A549 (cell line): ENCODE data around the gene GRIK1. TPM values are rescaled to one million over a fixed set of nuclear protein-coding genes. Genes with fewer than 3 reads are reported as not detected.

Experiments
- ATAC-seq, 2 experiments: fragments of 200-7000 bp in 1 of 2; fragments of >200 bp in 1 of 2; cut with Nextera tagmentation in 1 of 2; cut with Tn5 transposase in 1 of 2; 3 replicates each; pipeline versions ENCODE4 v1.8.0 to v1.9.1; 2018 to 2020; ENCODE audit warnings: mild to moderate bottlenecking in 1 of 2, moderate library complexity in 1 of 2
- CTCF ChIA-PET: fragments of 300-600 bp; sonication (Branson Sonifier 250); formaldehyde crosslinking; extraction: SDS; loops from one replicate; lab custom pipeline; 2021; ENCODE audit warnings: antibody characterized with exemption, inconsistent platforms; lab: Yijun Ruan, JAX
- POLR2A ChIA-PET: fragments of 350-600 bp; formaldehyde crosslinking; extraction: SDS; loops from one replicate; lab custom pipeline; 2021; ENCODE audit warnings: antibody characterized with exemption, inconsistent platforms; lab: Yijun Ruan, JAX
- DNase-seq, 2 experiments: peaks; one replicate each; pipeline versions ENCODE4 v3.0.0 to v3.0.0-alpha.2; 2011 to 2016; ENCODE audit warnings: low read depth in 1 of 2, low spot score in 1 of 2
- FAIRE-seq: peaks from 2 replicates; lab custom pipeline; 2011; peaks lifted over from hg19 to GRCh38; lab: Jason Lieb, UNC
- H3K27ac ChIP-seq, 2 experiments: fragments of >200 bp; sonication (Bioruptor Twin); formaldehyde crosslinking; 3 replicates each; pipeline ENCODE4 v1.5.1; 2016 to 2017
- H3K4me1 ChIP-seq: fragments of >200 bp; sonication (Bioruptor Twin); formaldehyde crosslinking; 3 replicates; pipeline ENCODE4 v1.6.1; 2016
- H3K4me2 ChIP-seq: fragments of >200 bp; sonication (Bioruptor Twin); formaldehyde crosslinking; 3 replicates; pipeline ENCODE4 v1.6.1; 2016
- H3K4me3 ChIP-seq: fragments of >200 bp; sonication (Bioruptor Twin); formaldehyde crosslinking; 3 replicates; pipeline ENCODE4 v1.5.1; 2016
- H3K9me3 ChIP-seq: fragments of >200 bp; sonication (Bioruptor Twin); formaldehyde crosslinking; 3 replicates; pipeline ENCODE4 v1.6.1; 2016
- CBX2 ChIP-seq: fragments of 200-600 bp; sonication (generic); IDR thresholded peaks from 2 replicates; pipeline ENCODE4 v1.6.1; 2016; ENCODE audit warnings: low read depth, mild to moderate bottlenecking, borderline replicate concordance
- CBX8 ChIP-seq: fragments of 200-600 bp; sonication (generic); IDR thresholded peaks from 2 replicates; pipeline ENCODE4 v1.6.1; 2016
- CHD2 ChIP-seq: fragments of 150-350 bp; IDR thresholded peaks from 2 replicates; pipeline ENCODE4 v1.6.1; 2014; ENCODE audit warnings: low read length; ENCODE audit not compliant: partially characterized antibody
- EP300 ChIP-seq, 2 experiments: fragments of >200 bp; sonication (Bioruptor Twin); formaldehyde crosslinking; IDR thresholded peaks; 2 replicates in 1 of 2; 3 replicates in 1 of 2; pipeline ENCODE4 v1.6.1; 2016 to 2017
- FOSB ChIP-seq: fragments of 250-450 bp; sonication (Bioruptor Pico); IDR thresholded peaks from 2 replicates; pipeline ENCODE4 v1.5.0; 2020; ENCODE audit warnings: mild to moderate bottlenecking, moderate library complexity
- FOXS1 ChIP-seq: fragments of 250-450 bp; sonication (Bioruptor Pico); IDR thresholded peaks from 2 replicates; pipeline ENCODE4 v1.5.0; 2020; ENCODE audit warnings: mild to moderate bottlenecking, moderate library complexity
- HEYL ChIP-seq: fragments of 250-450 bp; sonication (Bioruptor Pico); IDR thresholded peaks from 2 replicates; pipeline ENCODE4 v1.8.0; 2021; ENCODE audit warnings: mild to moderate bottlenecking, moderate library complexity
- HOXB13 ChIP-seq: fragments of 250-450 bp; sonication (Bioruptor Pico); IDR thresholded peaks from 2 replicates; pipeline ENCODE4 v1.5.0; 2020; ENCODE audit warnings: low read depth, mild to moderate bottlenecking, moderate library complexity
- HOXB5 ChIP-seq: fragments of 250-450 bp; sonication (Bioruptor Pico); IDR thresholded peaks from 2 replicates; pipeline ENCODE4 v1.5.0; 2020; ENCODE audit warnings: mild to moderate bottlenecking, moderate library complexity
- JUN ChIP-seq, 2 experiments: fragments of >200 bp; sonication (Bioruptor Twin); formaldehyde crosslinking; IDR thresholded peaks; 2 replicates in 1 of 2; 3 replicates in 1 of 2; pipeline ENCODE4 v1.6.1; 2016 to 2017
- JUNB ChIP-seq: fragments of >200 bp; sonication (Bioruptor Twin); formaldehyde crosslinking; IDR thresholded peaks from 2 replicates; pipeline ENCODE4 v1.6.1; 2016
- KDM1A ChIP-seq: fragments of 200-600 bp; sonication (generic); IDR thresholded peaks from 2 replicates; pipeline ENCODE4 v1.6.1; 2016; ENCODE audit warnings: low read depth, mild to moderate bottlenecking
- MAZ ChIP-seq: fragments of 150-350 bp; IDR thresholded peaks from 2 replicates; pipeline ENCODE4 v1.6.1; 2014; ENCODE audit warnings: antibody characterized with exemption, low read depth, low read length, borderline replicate concordance
- NR3C1 ChIP-seq: fragments of >200 bp; sonication (Bioruptor Twin); formaldehyde crosslinking; IDR thresholded peaks from 3 replicates; pipeline ENCODE4 v1.6.1; 2017
- RAD21 ChIP-seq, 2 experiments: fragments of >200 bp in 1 of 2; sonication (Bioruptor Twin) in 1 of 2; formaldehyde crosslinking in 1 of 2; IDR thresholded peaks in 1 of 2; conservative IDR thresholded peaks in 1 of 2; 2 replicates in 1 of 2; 3 replicates in 1 of 2; pipeline ENCODE4 v1.6.1; 2012 to 2018; ENCODE audit warnings: inconsistent platforms in 1 of 2
- RARB ChIP-seq: fragments of 250-450 bp; sonication (Bioruptor Pico); IDR thresholded peaks from 2 replicates; pipeline ENCODE4 v1.8.0; 2021; ENCODE audit warnings: mild to moderate bottlenecking, moderate library complexity
- RFX5 ChIP-seq: fragments of 450-650 bp; IDR thresholded peaks from 2 replicates; pipeline ENCODE4 v1.7.1; 2014; ENCODE audit warnings: antibody characterized with exemption, mild to moderate bottlenecking, moderate library complexity
- RNF2 ChIP-seq: fragments of 200-600 bp; sonication (generic); IDR thresholded peaks from 2 replicates; pipeline ENCODE4 v1.6.1; 2016; ENCODE audit warnings: low read depth, mild to moderate bottlenecking, antibody characterized with exemption, moderate library complexity, borderline replicate concordance
- TFCP2L1 ChIP-seq: fragments of 250-450 bp; sonication (Bioruptor Pico); IDR thresholded peaks from 2 replicates; pipeline ENCODE4 v1.5.0; 2021; ENCODE audit warnings: mild to moderate bottlenecking
- TP53 ChIP-seq: fragments of 250-450 bp; sonication (Bioruptor Pico); IDR thresholded peaks from 2 replicates; pipeline ENCODE4 v1.5.0; 2021; ENCODE audit warnings: mild to moderate bottlenecking, moderate library complexity
- ZC3H11A ChIP-seq: fragments of 450-650 bp; IDR thresholded peaks from 2 replicates; pipeline ENCODE4 v1.6.1; 2014; ENCODE audit warnings: antibody characterized with exemption, mild to moderate bottlenecking
- ZFP36 ChIP-seq: fragments of 450-650 bp; IDR thresholded peaks from 2 replicates; pipeline ENCODE4 v1.6.1; 2014; ENCODE audit warnings: borderline replicate concordance; ENCODE audit not compliant: partially characterized antibody
- ZSCAN20 ChIP-seq: fragments of 250-450 bp; sonication (Bioruptor Pico); IDR thresholded peaks from 2 replicates; pipeline ENCODE4 v1.8.0; 2022; ENCODE audit warnings: mild to moderate bottlenecking, moderate library complexity
- WGBS: methylation state at CpG from one replicate; pipeline ENCODE4 v1.1.6; 2017; ENCODE audit errors: missing lambda C conversion rate; 5-methylcytosine and 5-hydroxymethylcytosine counted together
- polyA plus RNA-seq, 4 experiments: library from polyadenylated mRNA; depleted of rRNA in 3 of 4; stranded (reverse); fragments of >200 nt; fragmentation: RNase III in 1 of 4; extraction: RNeasy Plus Mini Kit Qiagen cat#74134 plus additional on column Dnase treatment in 1 of 4; gene quantifications; 2 replicates in 3 of 4; 3 replicates in 1 of 4; pipeline ENCODE4 v1.2.3, GENCODE V29; 2011 to 2017
- TF ChIP-seq, protein P1 (sequence below): fragments of 200-600 bp; sonication (generic); IDR thresholded peaks from 2 replicates; pipeline ENCODE4 v1.6.1; 2016; ENCODE audit warnings: antibody characterized with exemption, mild to moderate bottlenecking, moderate library complexity
- TF ChIP-seq, protein P2 (sequence below): fragments of 150-350 bp; IDR thresholded peaks from 2 replicates; pipeline ENCODE4 v1.6.1; 2014; ENCODE audit warnings: low read depth, mild to moderate bottlenecking, low read length

GRIK1 gene
- polyA plus RNA-seq, 2 of the 4 experiments (the other 2 are of a cell fraction): not detected

- ChIA-PET CTCF (no interaction called here), POLR2A (no interaction called here)
- no peak for FAIRE-seq
- Histone ChIP-seq H3K4me1 (no peaks in the 10 kb centered on the region), H3K9me3 (no peaks in the 10 kb centered on the region), H3K4me2 (no peak overlapping the region), H3K27ac (no peak overlapping the region), H3K4me3 (no peak overlapping the region)
- no peak for ATAC-seq
- 29% methylated on average over 1 of the region's 1 CpG for WGBS
- no peak for DNase-seq
- TF ChIP-seq RNF2 (no peak), MAZ (no peak), JUNB (no peak), JUN (IDR thresholded peaks at IDR 0.05) (no peak), ZFP36 (no peak), FOXS1 (CRISPR knock-in tag) (no peak)
Observed at GRCh38 chr21:29521872-29522271, 417.9 kb downstream of the GRIK1 start.

GRCh38 chr21:29520171-29520570, 419.6 kb downstream of the GRIK1 start:
- H3K27ac ChIP-seq: no peak overlapping the region
- no peak overlapping the region for H3K4me2 ChIP-seq
- 8% methylated on average over 3 of the region's 3 CpGs for WGBS
- no peaks in the 10 kb centered on the region for H3K9me3 ChIP-seq
- CTCF ChIA-PET: interaction anchor here (0.6 kb wide), 1 partner anchor 738 kb away, joined by 3 read pairs; no protein-coding TSS in a partner anchor
- no peak for FAIRE-seq
- TF ChIP-seq ZC3H11A (no peak), RAD21 (conservative IDR thresholded peaks at IDR 0.05 in 1 of 2, IDR thresholded peaks at IDR 0.05 in 1 of 2) (no peak), HOXB13 (CRISPR knock-in tag) (no peak), CBX8 (no peak), CHD2 (no peak), EP300 (IDR thresholded peaks at IDR 0.05) (no peak), JUNB (no peak), CBX2 (no peak), KDM1A (no peak), TFCP2L1 (CRISPR knock-in tag) (no peak)
- TF ChIP-seq, protein P1, sequence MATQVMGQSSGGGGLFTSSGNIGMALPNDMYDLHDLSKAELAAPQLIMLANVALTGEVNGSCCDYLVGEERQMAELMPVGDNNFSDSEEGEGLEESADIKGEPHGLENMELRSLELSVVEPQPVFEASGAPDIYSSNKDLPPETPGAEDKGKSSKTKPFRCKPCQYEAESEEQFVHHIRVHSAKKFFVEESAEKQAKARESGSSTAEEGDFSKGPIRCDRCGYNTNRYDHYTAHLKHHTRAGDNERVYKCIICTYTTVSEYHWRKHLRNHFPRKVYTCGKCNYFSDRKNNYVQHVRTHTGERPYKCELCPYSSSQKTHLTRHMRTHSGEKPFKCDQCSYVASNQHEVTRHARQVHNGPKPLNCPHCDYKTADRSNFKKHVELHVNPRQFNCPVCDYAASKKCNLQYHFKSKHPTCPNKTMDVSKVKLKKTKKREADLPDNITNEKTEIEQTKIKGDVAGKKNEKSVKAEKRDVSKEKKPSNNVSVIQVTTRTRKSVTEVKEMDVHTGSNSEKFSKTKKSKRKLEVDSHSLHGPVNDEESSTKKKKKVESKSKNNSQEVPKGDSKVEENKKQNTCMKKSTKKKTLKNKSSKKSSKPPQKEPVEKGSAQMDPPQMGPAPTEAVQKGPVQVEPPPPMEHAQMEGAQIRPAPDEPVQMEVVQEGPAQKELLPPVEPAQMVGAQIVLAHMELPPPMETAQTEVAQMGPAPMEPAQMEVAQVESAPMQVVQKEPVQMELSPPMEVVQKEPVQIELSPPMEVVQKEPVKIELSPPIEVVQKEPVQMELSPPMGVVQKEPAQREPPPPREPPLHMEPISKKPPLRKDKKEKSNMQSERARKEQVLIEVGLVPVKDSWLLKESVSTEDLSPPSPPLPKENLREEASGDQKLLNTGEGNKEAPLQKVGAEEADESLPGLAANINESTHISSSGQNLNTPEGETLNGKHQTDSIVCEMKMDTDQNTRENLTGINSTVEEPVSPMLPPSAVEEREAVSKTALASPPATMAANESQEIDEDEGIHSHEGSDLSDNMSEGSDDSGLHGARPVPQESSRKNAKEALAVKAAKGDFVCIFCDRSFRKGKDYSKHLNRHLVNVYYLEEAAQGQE: no peak
- ATAC-seq: no peak
- DNase-seq: no peak
- H3K4me1 ChIP-seq: no peaks in the 10 kb centered on the region
- POLR2A ChIA-PET: no interaction called here
- no peak overlapping the region for H3K4me3 ChIP-seq

DNA sequence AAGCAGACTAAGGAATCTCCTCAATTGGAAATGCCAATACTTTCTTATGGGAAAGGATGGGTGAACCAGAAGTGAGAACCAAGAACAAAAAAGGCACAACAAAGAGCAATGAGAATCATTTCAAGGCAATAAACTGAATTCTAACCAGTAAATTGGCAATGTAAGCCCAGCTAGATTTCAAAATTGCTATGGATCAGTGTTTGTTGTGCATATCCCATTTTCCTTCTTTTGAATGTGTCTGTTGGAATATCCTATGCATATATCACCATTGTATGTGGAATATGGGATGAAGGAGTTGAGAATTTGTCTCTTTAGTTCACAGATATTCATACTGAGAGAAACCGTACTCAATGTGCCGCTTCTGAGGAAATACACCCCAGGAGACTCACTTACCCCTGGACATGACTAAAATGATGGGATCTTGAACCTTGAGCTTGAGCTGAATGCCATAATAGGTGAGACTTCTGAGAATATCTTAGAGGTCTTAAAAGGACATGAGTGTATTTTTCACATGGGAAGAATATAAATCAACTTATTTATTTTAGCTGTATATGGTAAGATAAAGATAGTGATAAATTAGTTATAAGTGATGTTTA, 425.0 kb downstream of the GRIK1 start:
- POLR2A ChIA-PET: no interaction called here
- ATAC-seq (no peak), DNase-seq (no peak), FAIRE-seq (no peak)
- H3K4me1 ChIP-seq: no peaks in the 10 kb centered on the region
- 72% methylated on average over 2 of the region's 2 CpGs for WGBS
- CTCF ChIA-PET: no interaction called here
- no peak overlapping the region for H3K4me2 ChIP-seq
- H3K4me3 ChIP-seq: no peak overlapping the region
- H3K9me3 ChIP-seq: peaks cover 3% of the 10 kb centered on the region; the same call in 1 of the 3 replicates
- H3K27ac ChIP-seq: no peak overlapping the region
- TF ChIP-seq FOSB (CRISPR knock-in tag): no peak
- no peak for TF ChIP-seq ZFP36
- no peak for TF ChIP-seq ZSCAN20 (CRISPR knock-in tag)
- TF ChIP-seq RFX5: no peak
- no peak for TF ChIP-seq HEYL (CRISPR knock-in tag)
- TF ChIP-seq, protein P1: no peak
- TF ChIP-seq MAZ: no peak
- TF ChIP-seq TP53: no peak
- TF ChIP-seq FOXS1 (CRISPR knock-in tag): no peak
- TF ChIP-seq, protein P2, sequence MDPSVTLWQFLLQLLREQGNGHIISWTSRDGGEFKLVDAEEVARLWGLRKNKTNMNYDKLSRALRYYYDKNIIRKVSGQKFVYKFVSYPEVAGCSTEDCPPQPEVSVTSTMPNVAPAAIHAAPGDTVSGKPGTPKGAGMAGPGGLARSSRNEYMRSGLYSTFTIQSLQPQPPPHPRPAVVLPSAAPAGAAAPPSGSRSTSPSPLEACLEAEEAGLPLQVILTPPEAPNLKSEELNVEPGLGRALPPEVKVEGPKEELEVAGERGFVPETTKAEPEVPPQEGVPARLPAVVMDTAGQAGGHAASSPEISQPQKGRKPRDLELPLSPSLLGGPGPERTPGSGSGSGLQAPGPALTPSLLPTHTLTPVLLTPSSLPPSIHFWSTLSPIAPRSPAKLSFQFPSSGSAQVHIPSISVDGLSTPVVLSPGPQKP: no peak
- TF ChIP-seq RARB: no peak
- no peak for TF ChIP-seq CHD2
- no peak for TF ChIP-seq HOXB5 (CRISPR knock-in tag)
- no peak for TF ChIP-seq HOXB13 (CRISPR knock-in tag)
- TF ChIP-seq NR3C1: no peak
- no peak for TF ChIP-seq JUNB
